ENCODE results near the gene NOX5. TPM values are rescaled to one million over a fixed set of nuclear protein-coding genes. Genes with fewer than 3 reads are reported as not detected.

NOX5 gene
- total RNA-seq, 4 donors from 2014 or later, result 0.33 to 2.1 (median 0.39) TPM

- TF ChIP-seq CTCF (IDR thresholded peaks at IDR 0.05; ENCODE audit: low read depth), result no peak
These were observed 75.9 kb downstream of the NOX5 start for GRCh38 chr15:69090197-69090948.

GRCh38 chr15:69091654-69092053, 77.2 kb downstream of the NOX5 start:
- no peak for TF ChIP-seq CTCF (IDR thresholded peaks at IDR 0.05; ENCODE audit: low read depth)

GRCh38 chr15:69092159-69092558, 77.7 kb downstream of the NOX5 start:
- no peak for TF ChIP-seq CTCF (IDR thresholded peaks at IDR 0.05; ENCODE audit: low read depth)

GRCh38 chr15:69093127-69093526, 78.6 kb downstream of the NOX5 start:
- TF ChIP-seq CTCF (IDR thresholded peaks at IDR 0.05; ENCODE audit: low read depth), result no peak

GRCh38 chr15:69093614-69094013, 79.1 kb downstream of the NOX5 start:
- TF ChIP-seq CTCF (IDR thresholded peaks at IDR 0.05; ENCODE audit: low read depth), result no peak

- no peak for TF ChIP-seq CTCF (IDR thresholded peaks at IDR 0.05; ENCODE audit: low read depth)
These were observed 79.8 kb downstream of the NOX5 start for GRCh38 chr15:69094124-69094921.

- no peak for TF ChIP-seq CTCF (IDR thresholded peaks at IDR 0.05; ENCODE audit: low read depth)
These were observed 80.8 kb downstream of the NOX5 start for GRCh38 chr15:69095274-69095673.

Measured in subcutaneous adipose tissue (tissue), 4 donors.